LNCAP (cell line): ENCODE data around the gene PET117.

Source experiments
- CTCF ChIP-seq: fragments of 450-650 bp; IDR thresholded peaks from 2 replicates; pipeline ENCODE4 v1.5.1; 2017; ENCODE audit warnings: mild to moderate bottlenecking

Gene PET117

GRCh38 chr20:18137412-18138265 lies at the start of gene PET117, which contains the start of gene KAT14:
PET117 (plus strand) TSS chr20:18137863; CDS start chr20:18137956, 93 bp downstream.
KAT14 (plus strand) TSS chr20:18137863; CDS start chr20:18142661, 4,798 bp downstream.
- no peak for TF ChIP-seq CTCF

- TF ChIP-seq CTCF = no peak
Measured at GRCh38 chr20:18090044-18090443, 47.6 kb upstream of the PET117 start.

GRCh38 chr20:18090477-18090876 lies 47.2 kb upstream of the PET117 start:
- TF ChIP-seq CTCF = no peak

- no peak for TF ChIP-seq CTCF
Measured at GRCh38 chr20:18091623-18092022, 46.0 kb upstream of the PET117 start.

- no peak for TF ChIP-seq CTCF
Measured at GRCh38 chr20:18092890-18093289, 44.8 kb upstream of the PET117 start.

- TF ChIP-seq CTCF = no peak
Measured at GRCh38 chr20:18093388-18093787, 44.3 kb upstream of the PET117 start.

GRCh38 chr20:18094191-18094590 lies 43.5 kb upstream of the PET117 start:
- no peak for TF ChIP-seq CTCF
